HG03196 (cell line): ENCODE measurements around the gene PLCH2.

ENCODE experiments used
- ATAC-seq: cut with Tn5 transposase; IDR thresholded peaks from one replicate; pipeline ENCODE4 v1.9.1; 2021; ENCODE audit not compliant: unreplicated experiment

Gene PLCH2, protein sequence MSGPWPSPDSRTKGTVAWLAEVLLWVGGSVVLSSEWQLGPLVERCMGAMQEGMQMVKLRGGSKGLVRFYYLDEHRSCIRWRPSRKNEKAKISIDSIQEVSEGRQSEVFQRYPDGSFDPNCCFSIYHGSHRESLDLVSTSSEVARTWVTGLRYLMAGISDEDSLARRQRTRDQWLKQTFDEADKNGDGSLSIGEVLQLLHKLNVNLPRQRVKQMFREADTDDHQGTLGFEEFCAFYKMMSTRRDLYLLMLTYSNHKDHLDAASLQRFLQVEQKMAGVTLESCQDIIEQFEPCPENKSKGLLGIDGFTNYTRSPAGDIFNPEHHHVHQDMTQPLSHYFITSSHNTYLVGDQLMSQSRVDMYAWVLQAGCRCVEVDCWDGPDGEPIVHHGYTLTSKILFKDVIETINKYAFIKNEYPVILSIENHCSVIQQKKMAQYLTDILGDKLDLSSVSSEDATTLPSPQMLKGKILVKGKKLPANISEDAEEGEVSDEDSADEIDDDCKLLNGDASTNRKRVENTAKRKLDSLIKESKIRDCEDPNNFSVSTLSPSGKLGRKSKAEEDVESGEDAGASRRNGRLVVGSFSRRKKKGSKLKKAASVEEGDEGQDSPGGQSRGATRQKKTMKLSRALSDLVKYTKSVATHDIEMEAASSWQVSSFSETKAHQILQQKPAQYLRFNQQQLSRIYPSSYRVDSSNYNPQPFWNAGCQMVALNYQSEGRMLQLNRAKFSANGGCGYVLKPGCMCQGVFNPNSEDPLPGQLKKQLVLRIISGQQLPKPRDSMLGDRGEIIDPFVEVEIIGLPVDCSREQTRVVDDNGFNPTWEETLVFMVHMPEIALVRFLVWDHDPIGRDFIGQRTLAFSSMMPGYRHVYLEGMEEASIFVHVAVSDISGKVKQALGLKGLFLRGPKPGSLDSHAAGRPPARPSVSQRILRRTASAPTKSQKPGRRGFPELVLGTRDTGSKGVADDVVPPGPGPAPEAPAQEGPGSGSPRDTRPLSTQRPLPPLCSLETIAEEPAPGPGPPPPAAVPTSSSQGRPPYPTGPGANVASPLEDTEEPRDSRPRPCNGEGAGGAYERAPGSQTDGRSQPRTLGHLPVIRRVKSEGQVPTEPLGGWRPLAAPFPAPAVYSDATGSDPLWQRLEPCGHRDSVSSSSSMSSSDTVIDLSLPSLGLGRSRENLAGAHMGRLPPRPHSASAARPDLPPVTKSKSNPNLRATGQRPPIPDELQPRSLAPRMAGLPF (N-terminal part only)

DNA sequence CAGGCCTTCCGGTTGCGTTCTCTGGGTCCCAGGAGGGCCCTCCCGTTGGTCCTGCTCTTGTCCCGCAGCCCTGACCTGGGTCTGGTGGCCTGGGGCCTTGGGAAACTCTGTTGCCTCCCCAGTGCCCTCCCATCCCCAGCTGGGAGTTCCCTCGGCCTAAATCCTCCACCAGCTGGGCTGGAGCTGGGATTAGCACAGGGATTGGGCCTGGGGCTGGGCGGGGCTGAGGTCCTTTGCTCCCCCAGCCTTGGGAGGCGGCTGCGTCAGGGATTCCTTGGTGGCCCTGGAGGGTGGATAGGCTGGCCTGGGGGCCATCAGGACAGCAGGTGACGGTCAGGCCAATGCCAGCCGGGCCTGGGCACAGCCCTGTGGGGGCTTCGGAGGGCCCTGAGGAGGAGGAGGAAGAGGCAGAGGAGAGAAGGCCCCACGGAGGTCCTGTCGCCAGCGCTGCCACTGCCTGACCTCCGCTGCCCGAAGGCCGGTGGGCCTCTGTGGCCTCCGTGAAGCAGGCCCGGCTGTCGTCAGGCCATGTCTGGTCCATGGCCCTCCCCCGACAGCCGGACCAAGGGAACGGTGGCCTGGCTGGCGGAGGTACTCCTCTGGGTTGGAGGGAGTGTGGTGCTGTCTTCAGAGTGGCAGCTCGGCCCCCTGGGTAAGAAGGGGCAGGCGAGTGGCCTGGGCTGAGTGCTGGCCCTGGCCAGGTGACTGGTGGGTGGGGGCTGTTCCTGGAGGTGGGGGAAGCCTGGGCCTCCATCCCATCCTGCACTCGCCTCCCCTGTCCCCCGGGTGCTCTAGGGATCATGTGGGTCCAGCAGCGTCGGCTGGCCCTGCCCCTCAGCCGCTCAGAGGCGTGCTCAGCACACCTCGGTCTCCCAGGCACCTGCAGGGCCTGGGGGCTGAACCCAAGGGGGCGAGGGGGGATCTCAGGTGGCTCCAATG is at the start of gene PLCH2:
Gene PLCH2, plus strand, starts transcription at position 229 of the 939 bp plus-strand sequence. Its CDS starts 300 bp downstream, at position 529.
- no peak for ATAC-seq

DNA sequence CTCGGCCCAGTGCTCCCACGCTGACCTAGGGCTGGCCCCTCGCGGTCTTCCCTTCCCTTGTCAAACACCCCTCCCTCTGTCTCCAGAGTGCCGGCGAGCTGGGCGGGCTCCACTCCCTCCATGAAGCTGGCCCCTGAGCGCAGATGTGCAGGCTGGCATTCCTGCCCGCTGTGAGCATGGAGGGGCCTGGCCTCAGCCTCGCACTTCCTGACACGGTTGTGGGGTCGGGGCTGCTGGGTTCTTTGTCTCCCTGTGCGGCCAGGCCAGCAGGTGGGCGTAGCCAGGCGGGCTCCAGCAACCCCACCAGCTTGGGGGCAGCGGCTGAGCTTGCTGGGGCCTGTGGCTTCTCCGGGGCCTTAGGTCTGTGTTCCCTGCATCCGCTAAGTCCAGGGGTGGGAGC is 49.5 kb upstream of the PLCH2 start:
- no peak for ATAC-seq

DNA sequence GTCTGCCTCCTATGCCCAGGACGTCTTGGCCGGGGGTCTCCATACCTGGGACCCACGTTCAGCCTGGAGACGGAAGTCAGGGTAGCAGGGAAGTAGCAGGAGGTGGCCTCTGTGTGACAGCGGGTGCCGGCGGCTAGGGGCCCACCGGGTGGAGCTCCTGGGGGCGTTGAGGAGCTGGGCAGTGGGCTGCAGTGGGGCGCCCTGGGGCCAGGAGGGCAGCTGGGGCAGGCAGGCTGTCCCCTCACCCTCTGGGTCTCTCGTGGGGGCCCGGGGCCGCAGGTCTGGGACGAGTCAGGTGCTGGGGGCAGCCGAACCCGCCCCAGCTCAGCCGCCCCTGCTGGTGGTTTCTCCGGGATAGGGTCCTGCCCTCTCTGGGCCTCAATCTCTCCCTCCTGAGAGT is 49.0 kb upstream of the PLCH2 start:
- no peak for ATAC-seq

DNA sequence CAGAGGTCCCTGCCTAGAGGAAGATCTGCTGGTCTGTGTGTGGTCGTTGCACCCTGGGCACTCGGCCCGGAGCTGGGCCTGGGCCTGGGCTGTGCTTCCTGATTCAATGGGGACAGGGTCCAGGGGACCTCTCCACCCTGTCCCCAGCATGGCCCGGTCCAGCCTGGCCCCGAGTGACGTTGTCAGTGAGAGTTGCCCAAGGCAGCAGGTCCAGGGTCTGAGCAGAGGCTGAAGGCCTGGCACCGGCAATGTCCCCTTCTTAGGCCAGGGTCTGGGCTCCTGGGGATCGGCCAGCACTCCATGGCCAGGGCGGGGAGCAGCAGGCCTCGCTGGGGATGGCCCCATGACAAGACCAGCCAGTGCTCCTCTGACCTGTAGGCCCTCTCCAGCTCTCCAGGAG is 48.1 kb upstream of the PLCH2 start:
- ATAC-seq: no peak

DNA sequence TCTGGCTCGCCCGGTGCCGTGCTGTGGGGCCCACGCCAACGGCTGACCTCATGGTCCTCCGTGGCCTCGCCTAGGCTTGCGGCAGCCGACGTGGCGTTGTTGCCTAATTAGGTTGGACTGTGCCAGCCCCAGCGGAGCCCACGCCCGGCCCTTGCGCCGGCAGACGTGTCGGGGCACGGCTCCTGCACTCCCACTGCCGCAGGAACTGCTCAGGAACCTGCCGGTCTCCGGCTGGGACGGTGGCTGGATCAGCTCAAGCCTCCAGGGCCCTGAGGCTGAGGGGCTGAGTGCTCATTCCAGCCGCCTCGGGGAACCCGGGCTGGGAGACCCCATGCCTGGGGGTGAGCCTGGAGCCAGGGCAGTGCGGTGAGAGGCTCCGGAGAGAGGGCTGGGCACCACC is 47.6 kb upstream of the PLCH2 start:
- ATAC-seq: no peak

DNA sequence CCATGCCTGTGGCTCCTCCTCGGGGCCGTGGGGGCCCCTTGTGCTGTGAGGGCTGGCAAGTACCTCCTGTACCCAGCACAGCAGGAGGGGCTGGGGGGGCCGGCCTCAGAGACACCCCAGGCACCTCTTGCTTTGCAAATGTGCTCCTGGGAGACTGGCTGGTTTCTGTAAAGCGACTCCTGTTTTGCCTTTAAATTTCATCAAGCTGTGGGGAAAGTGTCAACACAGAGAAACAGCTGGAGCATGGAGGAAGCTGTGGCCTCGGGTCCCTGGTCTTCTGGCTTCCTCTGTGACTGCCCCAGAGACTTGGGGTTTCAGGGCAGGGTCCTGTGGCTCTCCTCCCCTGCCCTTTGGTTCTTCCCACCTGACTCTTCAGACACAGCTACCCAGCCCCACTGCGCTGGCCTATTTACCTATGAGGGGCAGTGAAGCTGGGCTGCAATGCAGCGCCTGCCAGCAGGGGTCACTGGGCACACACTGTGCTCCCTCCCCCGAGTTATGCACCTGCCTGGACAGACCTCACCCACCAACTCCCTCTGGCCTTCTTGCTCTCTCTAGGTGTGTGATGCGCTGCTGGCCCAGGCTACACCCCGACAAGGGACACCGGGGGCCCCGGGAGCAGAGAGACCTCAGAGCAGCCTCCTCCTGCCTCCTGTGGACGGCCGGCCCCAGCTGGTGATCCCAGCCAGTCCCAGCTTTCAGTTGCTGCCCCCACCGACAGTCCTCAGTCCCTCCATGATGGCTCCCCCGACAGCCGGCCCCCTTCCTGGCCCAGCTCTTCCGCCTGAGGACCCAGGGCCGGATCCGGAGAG is 46.1 kb upstream of the PLCH2 start:
- no peak for ATAC-seq

DNA sequence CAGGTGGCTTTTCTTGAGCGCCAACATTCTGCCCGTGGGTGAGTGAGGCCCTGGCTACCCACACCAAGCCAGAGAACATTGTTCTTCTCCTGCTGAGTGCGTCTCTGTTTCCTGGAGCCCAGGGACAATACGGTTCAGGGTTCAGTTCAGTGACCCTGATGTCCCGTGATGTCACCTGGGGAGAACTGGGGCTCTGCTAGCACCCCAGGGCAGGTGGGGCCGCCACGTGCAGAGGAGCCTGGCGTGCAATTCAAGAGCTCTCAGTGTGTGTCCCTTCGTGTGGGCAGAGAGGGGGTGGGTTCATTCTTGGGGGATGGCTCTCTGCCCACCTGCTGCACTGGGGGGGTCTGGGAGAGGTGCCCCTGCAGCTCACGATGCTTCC is 45.5 kb upstream of the PLCH2 start:
- ATAC-seq: no peak

DNA sequence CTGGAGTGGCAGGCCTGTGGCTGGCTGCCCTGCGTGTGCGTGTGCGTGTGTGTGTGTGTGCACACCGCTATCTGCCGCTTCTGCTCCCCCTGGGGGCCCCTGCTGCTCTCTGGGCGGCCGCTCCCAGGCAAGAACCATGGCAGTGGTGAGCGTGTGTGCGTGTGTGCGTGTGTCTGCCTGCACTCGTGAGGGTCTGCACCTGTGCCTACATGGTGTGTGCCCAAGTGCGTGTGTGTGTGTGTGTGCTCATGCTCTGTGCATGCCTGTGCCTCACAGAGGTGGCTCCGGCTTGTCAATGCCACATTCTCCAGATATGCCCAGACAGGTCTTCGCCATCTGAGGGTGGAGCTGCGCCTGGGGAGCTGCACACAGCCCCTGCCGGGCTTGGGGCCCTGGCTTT is 45.0 kb upstream of the PLCH2 start:
- no peak for ATAC-seq

DNA sequence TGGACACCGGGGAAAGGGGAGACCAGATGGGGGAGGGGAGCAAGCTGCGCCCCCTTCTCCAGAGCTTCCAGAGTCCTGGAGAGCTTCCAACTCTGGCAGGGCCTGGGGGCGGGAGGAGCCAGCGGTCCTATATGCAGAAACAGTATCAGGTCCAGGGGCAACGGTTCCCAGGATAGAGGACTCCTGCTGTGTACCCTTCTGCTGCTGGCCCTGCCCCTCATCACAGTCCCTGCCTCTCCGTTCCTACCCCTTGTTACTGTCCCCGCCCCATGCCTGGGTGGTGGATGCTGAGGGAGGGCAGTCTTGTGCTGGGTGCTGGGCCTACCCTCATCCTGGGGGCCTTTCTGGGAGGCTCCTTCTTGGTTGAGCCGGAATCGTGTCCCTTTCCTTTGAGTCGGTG is 44.6 kb upstream of the PLCH2 start:
- no peak for ATAC-seq

DNA sequence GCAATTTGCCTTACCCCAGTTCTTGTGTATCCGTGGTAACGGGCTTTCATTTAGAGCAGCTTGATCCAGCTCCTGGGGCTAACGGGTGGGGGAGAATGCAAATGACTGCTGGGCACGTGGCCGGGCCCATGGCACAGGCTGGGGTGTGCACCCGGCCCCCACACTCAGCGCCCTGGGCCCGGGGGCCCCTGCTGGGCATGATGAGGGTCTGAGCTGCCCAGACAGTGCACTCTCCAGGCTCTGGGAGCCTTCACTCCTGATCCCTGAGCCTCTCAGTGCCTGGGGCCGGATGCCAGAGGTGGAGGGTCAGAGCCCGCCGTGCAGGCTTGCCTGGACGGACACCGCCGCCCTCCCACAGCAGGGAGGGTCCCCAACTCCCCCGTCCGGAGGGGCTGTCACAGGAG is 43.6 kb upstream of the PLCH2 start:
- ATAC-seq: no peak

DNA sequence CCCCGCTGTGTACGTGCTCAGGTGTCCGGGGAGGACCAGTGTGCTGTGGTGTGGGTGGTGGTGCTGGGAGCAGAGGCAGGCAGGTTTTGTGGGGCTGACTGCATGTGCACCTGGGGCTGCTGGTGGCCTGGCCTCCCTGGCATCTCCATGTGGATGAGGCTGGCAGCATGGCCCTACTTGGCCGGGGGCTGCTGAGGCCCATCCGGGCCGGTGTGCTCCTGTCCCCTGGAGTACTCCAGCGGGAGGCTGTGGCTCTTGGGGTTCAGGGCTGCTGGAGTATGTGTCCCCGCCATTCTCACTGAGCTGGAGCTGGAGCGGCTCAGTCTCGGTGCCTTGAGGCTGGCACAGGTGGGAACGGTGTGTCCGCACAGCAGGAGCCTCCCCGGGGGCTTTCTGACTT is 42.9 kb upstream of the PLCH2 start:
- no peak for ATAC-seq

DNA sequence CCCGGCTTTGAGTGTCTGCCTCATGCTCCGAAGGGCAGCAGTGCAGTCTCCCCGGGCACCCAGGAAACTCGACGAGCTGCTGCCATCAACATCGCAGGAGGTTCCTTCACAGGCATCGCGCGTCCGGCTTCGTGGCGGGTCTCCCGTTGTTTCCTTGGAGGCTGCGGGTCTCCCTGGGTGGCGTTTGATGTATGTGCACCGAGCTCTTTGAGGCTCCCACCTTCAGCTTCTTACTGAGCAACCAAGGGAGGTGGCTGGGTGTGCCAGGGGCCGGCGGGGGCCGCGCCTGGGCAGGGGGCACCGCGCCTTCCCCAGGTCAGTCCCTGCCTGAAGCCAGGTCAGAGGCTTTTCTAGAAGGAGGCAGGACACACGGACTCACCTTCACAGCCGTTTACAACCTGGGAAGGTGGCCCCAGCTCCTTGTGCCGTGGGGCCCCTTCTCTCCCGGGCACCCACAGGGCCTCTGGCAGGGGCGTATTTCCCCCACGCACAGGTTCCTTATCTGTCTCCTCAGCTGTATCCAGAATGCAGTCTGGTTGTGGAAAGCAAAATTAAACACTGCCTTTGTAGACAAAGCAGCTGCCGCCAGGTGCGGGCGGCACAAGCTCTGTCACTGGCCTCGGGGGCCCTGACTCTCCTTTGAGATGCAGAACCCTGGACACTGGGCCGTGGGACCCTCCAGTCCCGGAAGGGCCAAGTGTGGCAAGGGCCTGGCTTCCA is 42.0 kb upstream of the PLCH2 start:
- no peak for ATAC-seq

DNA sequence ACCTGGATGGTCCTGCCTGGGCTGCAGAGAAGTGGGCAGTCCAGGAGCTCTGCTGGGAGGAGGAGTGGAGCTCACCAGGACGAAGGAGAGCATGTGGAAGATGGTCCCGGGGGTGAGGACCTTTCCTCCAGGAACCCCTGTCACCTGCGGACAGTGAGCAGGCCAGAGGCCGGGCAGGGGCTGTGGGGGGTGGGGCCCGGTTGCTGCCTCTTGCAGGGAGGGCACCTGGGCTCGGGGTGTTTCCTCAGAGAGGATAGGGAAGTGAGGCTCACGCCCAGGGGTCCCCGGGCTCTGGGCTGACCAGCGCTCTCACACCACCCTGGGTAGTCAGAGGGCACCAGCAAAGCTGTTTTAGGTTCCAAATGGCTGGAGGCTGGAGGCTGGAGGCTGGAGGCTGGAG is 41.0 kb upstream of the PLCH2 start:
- ATAC-seq: no peak

DNA sequence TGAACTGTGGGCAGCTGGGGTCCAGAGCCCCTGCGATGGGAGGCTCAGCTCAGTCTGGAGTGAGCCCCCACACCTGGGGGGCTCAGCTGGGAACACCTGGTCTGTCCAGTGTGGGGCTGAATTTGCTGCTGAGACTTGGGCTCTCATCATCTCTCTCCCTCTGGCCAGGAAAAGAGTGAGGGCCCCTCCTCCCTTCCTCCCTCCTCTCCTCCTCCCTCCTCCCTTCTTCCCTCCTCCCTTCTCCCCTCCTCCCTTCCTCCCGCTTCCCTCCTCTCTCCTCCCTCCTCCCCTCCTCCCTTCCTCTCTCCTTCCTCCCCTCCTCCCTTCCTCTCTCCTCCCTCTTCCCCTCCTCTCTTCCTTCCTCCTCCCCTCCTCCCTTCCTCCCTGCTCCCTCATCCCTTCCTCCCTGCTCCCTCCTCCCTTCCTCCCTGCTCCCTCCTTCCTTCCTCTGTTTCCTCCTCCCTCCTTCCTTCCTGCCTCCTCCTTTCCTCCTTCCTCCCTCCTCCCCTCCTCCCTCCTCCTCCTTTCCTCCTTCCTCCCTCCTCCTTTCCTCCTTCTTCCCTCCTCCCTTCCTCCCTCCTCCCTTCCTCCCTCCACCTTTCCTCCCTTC is 40.2 kb upstream of the PLCH2 start:
- no peak for ATAC-seq

DNA sequence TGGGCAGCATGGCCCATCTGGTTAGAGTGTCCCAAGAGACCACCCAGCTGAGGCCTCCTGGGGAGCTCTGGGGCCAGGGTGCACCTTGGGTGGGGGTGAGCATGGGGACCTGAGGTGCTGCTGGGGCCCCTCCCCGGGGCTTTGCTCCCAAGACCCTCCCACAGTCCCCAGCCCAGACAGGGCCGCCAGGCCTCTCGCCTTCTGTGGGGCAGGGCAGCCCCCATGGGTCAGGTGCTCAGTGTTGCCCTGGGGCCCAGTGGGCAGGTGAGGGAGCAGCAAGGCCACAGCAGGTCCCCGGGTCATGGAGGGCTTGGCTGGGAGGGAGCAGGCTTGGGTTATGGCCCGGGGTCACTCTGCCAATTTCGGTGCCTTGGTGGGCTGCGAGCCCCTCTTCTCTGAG is 39.2 kb upstream of the PLCH2 start:
- no peak for ATAC-seq

DNA sequence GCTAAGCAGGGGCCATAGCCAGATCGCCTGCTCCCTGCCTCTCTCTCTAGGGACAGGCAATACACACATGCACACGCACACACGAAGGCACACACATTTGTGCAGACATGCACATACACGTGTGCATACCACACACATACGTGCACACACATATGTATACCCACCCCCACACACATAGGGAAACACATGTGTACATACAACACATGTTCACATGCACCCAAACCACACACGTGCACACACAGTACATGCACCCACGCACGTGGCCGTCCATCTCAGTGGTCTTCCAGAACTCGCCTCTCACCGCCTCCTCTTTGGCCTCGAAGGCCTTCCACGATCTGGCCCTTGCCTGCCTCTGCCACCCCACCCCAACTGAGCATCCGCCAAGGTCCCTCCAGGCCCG is 38.5 kb upstream of the PLCH2 start:
- ATAC-seq: no peak

DNA sequence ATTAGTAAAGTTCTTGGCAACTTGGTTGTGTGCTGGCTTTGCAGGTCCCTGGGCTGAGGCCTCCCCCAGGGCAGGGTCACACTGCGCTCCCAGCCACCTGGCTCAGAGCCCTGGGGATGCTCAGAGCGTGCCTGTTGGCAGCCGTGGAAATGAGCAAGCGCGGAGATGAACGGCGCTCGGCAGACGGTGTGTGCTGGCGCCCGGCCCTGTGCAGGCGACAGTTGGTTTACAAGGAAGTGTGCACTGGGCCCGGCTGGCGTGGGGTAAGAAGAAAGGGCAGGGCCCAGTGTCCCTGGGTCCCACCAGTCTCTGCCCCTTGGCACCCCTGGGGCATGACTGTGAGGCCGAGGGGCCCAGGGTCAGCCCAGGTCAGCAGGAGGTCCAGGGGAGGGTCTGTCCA is 38.1 kb upstream of the PLCH2 start:
- no peak for ATAC-seq

DNA sequence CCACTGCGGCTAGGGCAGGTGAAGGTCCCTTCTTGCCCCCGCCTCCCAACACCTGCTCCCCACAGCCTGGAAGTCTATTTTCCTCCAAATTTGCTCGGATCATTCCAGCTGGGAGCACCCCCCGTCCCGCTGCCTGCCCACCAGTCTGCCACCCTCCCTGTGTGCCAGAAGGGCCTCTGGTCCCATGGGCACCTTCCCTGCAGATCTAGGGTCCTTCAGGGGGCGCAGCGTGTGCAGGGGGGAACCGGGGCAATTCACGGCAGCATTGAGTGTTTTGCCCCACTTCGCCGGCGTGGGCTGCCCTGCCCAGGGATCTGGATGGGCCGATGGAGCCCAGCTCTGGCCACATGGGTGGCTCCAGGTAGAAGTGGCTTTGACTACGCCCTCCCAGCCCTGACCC is 37.4 kb upstream of the PLCH2 start:
- no peak for ATAC-seq

DNA sequence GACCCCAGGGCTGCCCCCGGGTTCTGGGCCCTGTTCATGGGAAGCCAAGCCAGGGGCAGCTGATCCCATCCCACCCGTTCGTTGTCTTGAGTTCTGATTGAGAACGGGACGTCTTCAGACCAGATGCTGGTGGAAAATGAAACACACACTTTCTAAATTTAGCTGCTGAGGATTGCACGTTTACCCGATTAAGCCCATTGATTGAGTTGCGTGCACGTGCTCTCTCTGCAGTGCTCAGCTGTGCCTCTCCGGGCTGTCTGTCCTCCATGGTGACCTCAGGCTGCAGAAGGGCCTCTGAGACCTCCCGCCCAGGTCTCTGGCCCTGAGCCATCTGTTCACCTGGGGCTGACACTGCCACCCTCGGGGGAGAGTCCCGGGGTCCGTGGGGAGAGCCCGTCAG is 36.7 kb upstream of the PLCH2 start:
- ATAC-seq: no peak
